Vagina (tissue), 2 donors: ENCODE measurements around the gene EIF5AL1.

Experiments used
- CTCF ChIP-seq, 3 experiments: fragments of 450-650 bp in 2 of 3; fragments of 200-600 bp in 1 of 3; sonication (generic) in 1 of 3; IDR thresholded peaks; one replicate each; pipeline ENCODE4 v1.5.1; 2017 to 2019; ENCODE audit warnings: antibody characterized with exemption in 3 of 3, mild to moderate bottlenecking in 2 of 3, moderate library complexity in 2 of 3
- POLR2A ChIP-seq, 2 donors: fragments of 450-650 bp; IDR thresholded peaks; one replicate each; pipeline ENCODE4 v1.6.1; 2017; ENCODE audit warnings: antibody characterized with exemption in 2 of 2, mild to moderate bottlenecking in 2 of 2, moderate library complexity in 2 of 2

GRCh38 chr10:79560160-79560709, 47.9 kb downstream of the EIF5AL1 start, which contains the start of gene SFTPA2:
- TF ChIP-seq CTCF (IDR thresholded peaks at IDR 0.05) = no peak
- TF ChIP-seq POLR2A (IDR thresholded peaks at IDR 0.05) = no peak
